ENCODE measurements around the gene ITGB3. TPM values are rescaled to one million over a fixed set of nuclear protein-coding genes. Genes with fewer than 3 reads are reported as not detected.
"Not testable (repeated sequence)": the region's sequence is repeated elsewhere in the genome, so short reads cannot be mapped to it uniquely, and the experiment has no call there.

The ITGB3 gene
- total and polyA plus RNA-seq, 2 donors from 2014 or later = 7.1 to 88.8 TPM

DNA sequence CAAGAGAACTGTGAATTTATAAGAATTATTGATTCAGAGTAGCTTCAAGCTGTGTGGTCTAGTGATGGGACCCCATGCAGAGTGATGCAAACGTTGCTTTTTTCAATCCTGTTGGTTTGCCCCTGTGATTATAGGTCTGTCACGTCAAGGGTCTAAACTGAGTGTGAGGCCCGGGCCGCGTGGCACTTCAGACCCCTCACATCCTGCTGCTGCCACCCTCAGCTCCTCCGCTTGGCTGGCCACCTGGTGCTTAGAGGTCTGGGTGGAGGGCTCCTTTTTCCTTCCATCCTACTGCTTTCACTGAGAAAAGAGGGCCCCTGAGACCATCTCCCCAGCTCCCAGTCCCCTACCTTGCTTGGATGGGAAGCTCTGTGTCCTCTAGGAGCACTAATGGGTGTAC, 32.5 kb upstream of the ITGB3 start:
- Histone ChIP-seq H3K9me3 (ENCODE audit: control insufficient read depth in 2 of 3, insufficient read depth in 1 of 3, low read length in 3 of 3) (no peaks in the 10 kb centered on the region), H3K9ac (ENCODE audit: low read length in 3 of 3) (no peak overlapping the region), H3K4me3 (ENCODE audit: low read length in 3 of 3) (no peak overlapping the region), H3K27ac (ENCODE audit: low read depth in 2 of 2, low read length in 2 of 2) (no peak overlapping the region), H3K4me1 (ENCODE audit: control insufficient read depth in 2 of 3, insufficient read depth in 2 of 3, low read depth in 1 of 3, low read length in 3 of 3) (peaks cover 0 to 18% (median 14%) of the 10 kb centered on the region in 3 donors), H3K27me3 (ENCODE audit: control insufficient read depth, insufficient read depth, low read length) (no peaks in the 10 kb centered on the region), H3K36me3 (ENCODE audit: control insufficient read depth in 2 of 3, insufficient read depth in 3 of 3, low read length in 3 of 3) (no peaks in the 10 kb centered on the region)
- intact Hi-C loops (cut with DNase I) = no loop called here
- no peak for FAIRE-seq
- TF ChIP-seq, protein P1, sequence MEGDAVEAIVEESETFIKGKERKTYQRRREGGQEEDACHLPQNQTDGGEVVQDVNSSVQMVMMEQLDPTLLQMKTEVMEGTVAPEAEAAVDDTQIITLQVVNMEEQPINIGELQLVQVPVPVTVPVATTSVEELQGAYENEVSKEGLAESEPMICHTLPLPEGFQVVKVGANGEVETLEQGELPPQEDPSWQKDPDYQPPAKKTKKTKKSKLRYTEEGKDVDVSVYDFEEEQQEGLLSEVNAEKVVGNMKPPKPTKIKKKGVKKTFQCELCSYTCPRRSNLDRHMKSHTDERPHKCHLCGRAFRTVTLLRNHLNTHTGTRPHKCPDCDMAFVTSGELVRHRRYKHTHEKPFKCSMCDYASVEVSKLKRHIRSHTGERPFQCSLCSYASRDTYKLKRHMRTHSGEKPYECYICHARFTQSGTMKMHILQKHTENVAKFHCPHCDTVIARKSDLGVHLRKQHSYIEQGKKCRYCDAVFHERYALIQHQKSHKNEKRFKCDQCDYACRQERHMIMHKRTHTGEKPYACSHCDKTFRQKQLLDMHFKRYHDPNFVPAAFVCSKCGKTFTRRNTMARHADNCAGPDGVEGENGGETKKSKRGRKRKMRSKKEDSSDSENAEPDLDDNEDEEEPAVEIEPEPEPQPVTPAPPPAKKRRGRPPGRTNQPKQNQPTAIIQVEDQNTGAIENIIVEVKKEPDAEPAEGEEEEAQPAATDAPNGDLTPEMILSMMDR (IDR thresholded peaks at IDR 0.05; ENCODE audit: borderline replicate concordance, extremely low read depth, insufficient read depth) = no peak
- DNase-seq = no peak

DNA sequence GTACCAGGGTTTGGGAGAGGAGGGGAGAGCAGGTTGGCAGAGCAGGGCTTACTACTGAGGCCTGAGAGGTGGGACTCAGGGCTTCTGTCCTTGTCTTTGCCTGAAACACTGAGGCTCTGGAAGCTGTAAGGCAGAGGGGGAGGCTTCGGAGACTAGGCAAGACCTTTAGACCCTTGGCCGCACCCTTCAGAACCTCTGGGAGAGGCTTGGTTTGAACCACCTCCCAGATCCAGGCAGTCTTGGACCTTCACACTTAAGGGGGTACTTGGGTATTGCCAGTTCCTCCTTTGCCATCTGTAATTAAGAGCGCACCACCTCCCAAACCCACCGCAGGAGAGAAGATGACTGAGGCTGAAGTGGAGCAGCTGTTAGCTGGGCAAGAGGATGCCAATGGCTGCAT, 31.6 kb upstream of the ITGB3 start:
- TF ChIP-seq, protein P1 (IDR thresholded peaks at IDR 0.05; ENCODE audit: borderline replicate concordance, extremely low read depth, insufficient read depth) = no peak
- H3K9me3 ChIP-seq (ENCODE audit: control insufficient read depth in 2 of 3, insufficient read depth in 1 of 3, low read length in 3 of 3) = no peaks in the 10 kb centered on the region
- FAIRE-seq (no peak), DNase-seq (no peak)
- H3K9ac ChIP-seq (ENCODE audit: low read length in 3 of 3) = no peak overlapping the region
- H3K27ac ChIP-seq (ENCODE audit: low read depth in 2 of 2, low read length in 2 of 2) = no peak overlapping the region
- H3K4me1 ChIP-seq (ENCODE audit: control insufficient read depth in 2 of 3, insufficient read depth in 2 of 3, low read depth in 1 of 3, low read length in 3 of 3) = peaks cover 0 to 23% (median 16%) of the 10 kb centered on the region in 3 donors
- no peaks in the 10 kb centered on the region for H3K27me3 ChIP-seq (ENCODE audit: control insufficient read depth, insufficient read depth, low read length)
- H3K36me3 ChIP-seq (ENCODE audit: control insufficient read depth in 2 of 3, insufficient read depth in 3 of 3, low read length in 3 of 3) = no peaks in the 10 kb centered on the region
- intact Hi-C loops (cut with DNase I) = no loop called here
- no peak overlapping the region for H3K4me3 ChIP-seq (ENCODE audit: low read length in 3 of 3)

DNA sequence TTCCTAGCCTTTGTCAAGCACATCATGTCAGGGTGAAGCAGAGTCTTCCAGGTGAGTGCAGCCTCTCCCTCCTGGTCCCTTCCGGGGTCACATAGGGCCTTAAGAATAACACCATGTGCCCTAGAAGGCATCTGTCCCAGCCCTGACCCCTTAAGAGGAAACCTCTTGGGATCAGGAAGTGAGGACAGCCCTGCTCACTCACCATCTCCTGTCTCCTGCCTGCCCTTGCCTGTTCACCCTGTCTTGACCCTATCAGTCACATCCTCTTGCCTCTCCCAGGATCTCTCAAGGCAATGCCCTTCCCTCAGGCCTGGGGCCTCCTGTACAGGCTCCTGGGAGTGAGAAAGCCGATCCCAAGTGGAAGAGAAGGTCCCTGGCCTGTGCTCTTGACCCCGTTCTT, 30.6 kb upstream of the ITGB3 start:
- Histone ChIP-seq H3K9ac (ENCODE audit: low read length in 3 of 3) (no peak overlapping the region), H3K27ac (ENCODE audit: low read depth in 2 of 2, low read length in 2 of 2) (no peak overlapping the region), H3K9me3 (ENCODE audit: control insufficient read depth in 2 of 3, insufficient read depth in 1 of 3, low read length in 3 of 3) (no peaks in the 10 kb centered on the region), H3K4me1 (ENCODE audit: control insufficient read depth in 2 of 3, insufficient read depth in 2 of 3, low read depth in 1 of 3, low read length in 3 of 3) (peaks cover 0 to 23% (median 16%) of the 10 kb centered on the region in 3 donors), H3K4me3 (ENCODE audit: low read length in 3 of 3) (no peak overlapping the region), H3K27me3 (ENCODE audit: control insufficient read depth, insufficient read depth, low read length) (no peaks in the 10 kb centered on the region), H3K36me3 (ENCODE audit: control insufficient read depth in 2 of 3, insufficient read depth in 3 of 3, low read length in 3 of 3) (no peaks in the 10 kb centered on the region)
- FAIRE-seq (no peak), DNase-seq (no peak)
- intact Hi-C loops (cut with DNase I) = no loop called here
- TF ChIP-seq, protein P1 (IDR thresholded peaks at IDR 0.05; ENCODE audit: borderline replicate concordance, extremely low read depth, insufficient read depth) = no peak

DNA sequence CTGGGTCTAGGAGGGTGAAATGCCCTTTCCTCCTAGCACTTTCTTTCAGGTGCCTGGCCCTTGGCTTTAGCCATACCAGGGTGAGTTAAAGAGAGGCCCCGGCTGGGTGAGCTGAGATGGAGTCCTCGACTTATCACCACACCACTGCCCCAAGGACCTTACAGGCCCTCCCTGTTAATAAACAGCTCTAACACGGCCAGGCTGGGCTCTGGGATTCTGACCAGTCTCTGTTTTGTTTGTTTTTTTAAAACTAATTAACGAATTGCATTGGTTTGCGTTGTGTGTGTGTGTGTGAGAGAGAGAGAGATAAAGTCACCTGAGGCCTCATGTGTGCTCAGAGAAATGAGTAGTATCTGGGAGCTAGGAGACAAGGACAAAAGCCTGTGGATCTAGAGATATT, 30.2 kb upstream of the ITGB3 start:
- FAIRE-seq = no peak
- Histone ChIP-seq H3K4me1 (ENCODE audit: control insufficient read depth in 2 of 3, insufficient read depth in 2 of 3, low read depth in 1 of 3, low read length in 3 of 3) (peaks cover 0 to 23% (median 16%) of the 10 kb centered on the region in 3 donors), H3K36me3 (ENCODE audit: control insufficient read depth in 2 of 3, insufficient read depth in 3 of 3, low read length in 3 of 3) (no peaks in the 10 kb centered on the region), H3K9ac (ENCODE audit: low read length in 3 of 3) (no peak overlapping the region), H3K27ac (ENCODE audit: low read depth in 2 of 2, low read length in 2 of 2) (peak overlapping the region in 1 of 2 donors; percentile 57), H3K4me3 (ENCODE audit: low read length in 3 of 3) (no peak overlapping the region), H3K27me3 (ENCODE audit: control insufficient read depth, insufficient read depth, low read length) (no peaks in the 10 kb centered on the region), H3K9me3 (ENCODE audit: control insufficient read depth in 2 of 3, insufficient read depth in 1 of 3, low read length in 3 of 3) (no peaks in the 10 kb centered on the region)
- DNase-seq = no peak
- intact Hi-C loops (cut with DNase I) = no loop called here
- TF ChIP-seq, protein P1 (IDR thresholded peaks at IDR 0.05; ENCODE audit: borderline replicate concordance, extremely low read depth, insufficient read depth) = no peak

DNA sequence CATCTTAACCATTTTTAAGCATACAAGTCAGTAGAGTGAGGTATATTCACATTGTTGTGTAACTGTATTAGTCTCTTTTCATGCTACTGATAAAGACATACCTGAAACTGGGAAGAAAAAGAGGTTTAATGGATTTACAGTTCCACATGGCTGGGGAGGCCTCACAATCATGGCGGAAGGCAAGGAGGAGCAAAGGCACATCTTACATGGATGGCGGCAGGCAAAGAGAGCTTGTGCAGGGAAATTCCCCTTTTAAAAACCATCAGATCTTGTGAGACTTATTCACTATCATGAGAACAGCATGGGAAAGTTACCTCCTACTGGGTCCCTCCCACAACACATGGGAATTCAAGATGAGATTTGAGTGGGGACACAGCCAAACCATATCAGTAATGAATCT, 29.6 kb upstream of the ITGB3 start:
- FAIRE-seq; H3K36me3 ChIP-seq (ENCODE audit: control insufficient read depth in 2 of 3, insufficient read depth in 3 of 3, low read length in 3 of 3); H3K27me3 ChIP-seq (ENCODE audit: control insufficient read depth, insufficient read depth, low read length); DNase-seq; H3K9me3 ChIP-seq (ENCODE audit: control insufficient read depth in 2 of 3, insufficient read depth in 1 of 3, low read length in 3 of 3); H3K9ac ChIP-seq (ENCODE audit: low read length in 3 of 3); H3K4me3 ChIP-seq (ENCODE audit: low read length in 3 of 3); intact Hi-C loops (cut with DNase I): not testable (repeated sequence)
- H3K27ac ChIP-seq (ENCODE audit: low read depth in 2 of 2, low read length in 2 of 2) = peak overlapping the region in 1 of 2 donors; percentile 87
- H3K4me1 ChIP-seq (ENCODE audit: control insufficient read depth in 2 of 3, insufficient read depth in 2 of 3, low read depth in 1 of 3, low read length in 3 of 3) = peaks cover 0 to 23% (median 16%) of the 10 kb centered on the region in 3 donors

Data from kidney (tissue), 14 donors.